Neural cell (in vitro differentiated cells): ENCODE data around the gene KRT33A. TPM values are rescaled to one million over a fixed set of nuclear protein-coding genes. Genes with fewer than 3 reads are reported as not detected.

ENCODE experiments used
- H2AFZ ChIP-seq: fragments of 200-600, 300-800 bp; sonication (generic), shearing (Covaris generic); 2 replicates; pipeline ENCODE4 v1.6.0; 2014; ENCODE audit warnings: low read depth, mild to moderate bottlenecking, antibody characterized with exemption, low read length, moderate library complexity
- H3F3A ChIP-seq: fragments of 200-600 bp; shearing (Covaris generic); 2 replicates; pipeline ENCODE4 v1.6.1; 2016; ENCODE audit warnings: mild to moderate bottlenecking, moderate library complexity, mixed read lengths, antibody characterized with exemption, low read length; ENCODE audit not compliant: insufficient read depth, poor library complexity, severe bottlenecking
- H3K27ac ChIP-seq: fragments of 200-600, 300-800 bp; sonication (generic), shearing (Covaris generic); 2 replicates; pipeline ENCODE4 v1.5.1; 2014; ENCODE audit warnings: mild to moderate bottlenecking, low read length, moderate library complexity
- H3K27me3 ChIP-seq: fragments of 300-800, 200-600 bp; sonication (generic), shearing (Covaris generic); 2 replicates; pipeline ENCODE4 v1.6.0; 2014; ENCODE audit warnings: mild to moderate bottlenecking, low read depth, low read length, moderate library complexity; ENCODE audit not compliant: insufficient read depth
- H3K36me3 ChIP-seq: fragments of 300-800, 200-600 bp; sonication (generic), shearing (Covaris generic); 2 replicates; pipeline ENCODE4 v1.5.1; 2014; ENCODE audit warnings: mild to moderate bottlenecking, antibody characterized with exemption, low read length, moderate library complexity; ENCODE audit not compliant: insufficient read depth
- H3K4me2 ChIP-seq: fragments of 300-800, 200-600 bp; sonication (generic), shearing (Covaris generic); 2 replicates; pipeline ENCODE4 v1.6.0; 2014; ENCODE audit warnings: mild to moderate bottlenecking, low read length
- H3K4me3 ChIP-seq: fragments of 300-800, 200-600 bp; sonication (generic), shearing (Covaris generic); 2 replicates; pipeline ENCODE4 v1.5.1; 2014; ENCODE audit warnings: mild to moderate bottlenecking, low read length, moderate library complexity
- H3K79me2 ChIP-seq: fragments of 200-600 bp; shearing (Covaris generic); replicated peaks from 2 replicates; pipeline ENCODE4 v1.6.0; 2014; ENCODE audit warnings: mild to moderate bottlenecking, low read length, moderate library complexity; ENCODE audit not compliant: insufficient read depth
- H3K9ac ChIP-seq: fragments of 300-800, 200-600 bp; sonication (generic), shearing (Covaris generic); 2 replicates; pipeline ENCODE4 v1.6.1; 2016; ENCODE audit warnings: mild to moderate bottlenecking, low read length, mixed read lengths
- H3K9me2 ChIP-seq: fragments of 200-600 bp; shearing (Covaris generic); 2 replicates; pipeline ENCODE4 v1.6.1; 2016; ENCODE audit warnings: mild to moderate bottlenecking, low read length, mixed read lengths; ENCODE audit not compliant: insufficient read depth
- H3K9me3 ChIP-seq: fragments of 200-600, 300-800 bp; sonication (generic), shearing (Covaris generic); 2 replicates; pipeline ENCODE4 v1.6.1; 2016; ENCODE audit warnings: mild to moderate bottlenecking, mixed run types, low read length, moderate library complexity, mixed read lengths
- H4K20me1 ChIP-seq: fragments of 200-600 bp; shearing (Covaris generic); 2 replicates; pipeline ENCODE4 v1.6.1; 2016; ENCODE audit warnings: mild to moderate bottlenecking, mixed run types; ENCODE audit not compliant: insufficient read depth
- EP300 ChIP-seq: fragments of 450-650 bp; conservative IDR thresholded peaks from 2 replicates; pipeline ENCODE4 v1.6.1; 2014; ENCODE audit warnings: antibody characterized with exemption, mild to moderate bottlenecking, moderate library complexity; ENCODE audit not compliant: poor library complexity, severe bottlenecking
- EZH2 ChIP-seq: fragments of 200-600, 300-800 bp; shearing (Covaris generic), sonication (generic); IDR thresholded peaks from 2 replicates; pipeline ENCODE4 v1.6.1; 2014; ENCODE audit warnings: antibody characterized with exemption, low read length, borderline replicate concordance, mild to moderate bottlenecking; ENCODE audit not compliant: insufficient read depth, poor library complexity, severe bottlenecking
- MXI1 ChIP-seq: fragments of 450-650 bp; conservative IDR thresholded peaks from 2 replicates; pipeline ENCODE4 v1.6.1; 2014; ENCODE audit warnings: antibody characterized with exemption, mild to moderate bottlenecking; ENCODE audit not compliant: poor library complexity, severe bottlenecking
- POLR2AphosphoS5 ChIP-seq: IDR thresholded peaks from 2 replicates; pipeline ENCODE4 v1.6.1; 2012
- RAD21 ChIP-seq: fragments of 450-650 bp; conservative IDR thresholded peaks from 2 replicates; pipeline ENCODE4 v1.6.1; 2014; ENCODE audit warnings: antibody characterized with exemption, mild to moderate bottlenecking, moderate library complexity
- SMC3 ChIP-seq: fragments of 450-650 bp; conservative IDR thresholded peaks from 2 replicates; pipeline ENCODE4 v1.6.1; 2014; ENCODE audit warnings: antibody characterized with exemption, mild to moderate bottlenecking, moderate library complexity; ENCODE audit not compliant: poor library complexity
- TAF1 ChIP-seq: IDR thresholded peaks from 2 replicates; pipeline ENCODE4 v1.6.1; 2012; ENCODE audit warnings: low read depth
- polyA plus RNA-seq: library from polyadenylated mRNA; depleted of rRNA; stranded (reverse); fragments of >200 nt; gene quantifications from 2 replicates; pipeline ENCODE4 v1.2.3, GENCODE V29; 2014
- TF ChIP-seq, protein P1 (sequence below): IDR thresholded peaks from 2 replicates; pipeline ENCODE4 v1.6.1; 2012; ENCODE audit warnings: borderline replicate concordance
- TF ChIP-seq, protein P2 (sequence below): fragments of 450-650 bp; IDR thresholded peaks from 2 replicates; pipeline ENCODE4 v1.5.1; 2014; ENCODE audit warnings: antibody characterized with exemption, mild to moderate bottlenecking, moderate library complexity; ENCODE audit not compliant: poor library complexity, severe bottlenecking

The KRT33A gene
- polyA plus RNA-seq, 1 donor from 2014 or later = not detected

DNA sequence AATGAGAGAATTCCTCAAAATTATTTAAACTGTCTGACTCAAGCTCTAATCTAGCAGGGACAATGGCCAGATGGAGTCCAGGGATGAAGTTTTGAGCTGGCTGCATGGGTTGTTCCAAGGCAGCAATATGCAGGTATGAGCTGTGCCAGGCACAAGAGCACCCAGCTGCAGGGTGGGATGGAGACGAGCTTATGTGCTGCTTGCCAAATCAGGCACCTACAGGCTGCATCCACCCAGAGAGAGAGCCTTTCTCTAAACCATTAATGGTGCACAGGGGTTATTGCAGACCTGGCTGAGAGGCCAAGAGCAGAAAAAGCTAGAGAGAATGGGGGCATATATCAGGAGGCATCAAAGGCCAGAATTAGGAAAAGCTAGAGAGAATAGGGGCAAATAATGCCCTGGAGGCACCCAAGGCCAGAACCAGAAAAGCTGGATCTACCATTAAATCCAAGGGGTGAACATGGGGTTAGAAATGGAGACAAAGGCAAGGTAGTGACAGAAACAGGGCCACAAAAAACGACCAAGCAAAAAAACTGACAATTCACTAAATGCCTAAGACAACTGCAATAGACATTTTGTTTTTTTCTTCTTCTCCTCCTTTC, 11.0 kb downstream of the KRT33A start:
- no peak for TF ChIP-seq RAD21
- no peak for TF ChIP-seq EP300
- no peak for TF ChIP-seq EZH2
- TF ChIP-seq TAF1 = no peak
- TF ChIP-seq, protein P1, sequence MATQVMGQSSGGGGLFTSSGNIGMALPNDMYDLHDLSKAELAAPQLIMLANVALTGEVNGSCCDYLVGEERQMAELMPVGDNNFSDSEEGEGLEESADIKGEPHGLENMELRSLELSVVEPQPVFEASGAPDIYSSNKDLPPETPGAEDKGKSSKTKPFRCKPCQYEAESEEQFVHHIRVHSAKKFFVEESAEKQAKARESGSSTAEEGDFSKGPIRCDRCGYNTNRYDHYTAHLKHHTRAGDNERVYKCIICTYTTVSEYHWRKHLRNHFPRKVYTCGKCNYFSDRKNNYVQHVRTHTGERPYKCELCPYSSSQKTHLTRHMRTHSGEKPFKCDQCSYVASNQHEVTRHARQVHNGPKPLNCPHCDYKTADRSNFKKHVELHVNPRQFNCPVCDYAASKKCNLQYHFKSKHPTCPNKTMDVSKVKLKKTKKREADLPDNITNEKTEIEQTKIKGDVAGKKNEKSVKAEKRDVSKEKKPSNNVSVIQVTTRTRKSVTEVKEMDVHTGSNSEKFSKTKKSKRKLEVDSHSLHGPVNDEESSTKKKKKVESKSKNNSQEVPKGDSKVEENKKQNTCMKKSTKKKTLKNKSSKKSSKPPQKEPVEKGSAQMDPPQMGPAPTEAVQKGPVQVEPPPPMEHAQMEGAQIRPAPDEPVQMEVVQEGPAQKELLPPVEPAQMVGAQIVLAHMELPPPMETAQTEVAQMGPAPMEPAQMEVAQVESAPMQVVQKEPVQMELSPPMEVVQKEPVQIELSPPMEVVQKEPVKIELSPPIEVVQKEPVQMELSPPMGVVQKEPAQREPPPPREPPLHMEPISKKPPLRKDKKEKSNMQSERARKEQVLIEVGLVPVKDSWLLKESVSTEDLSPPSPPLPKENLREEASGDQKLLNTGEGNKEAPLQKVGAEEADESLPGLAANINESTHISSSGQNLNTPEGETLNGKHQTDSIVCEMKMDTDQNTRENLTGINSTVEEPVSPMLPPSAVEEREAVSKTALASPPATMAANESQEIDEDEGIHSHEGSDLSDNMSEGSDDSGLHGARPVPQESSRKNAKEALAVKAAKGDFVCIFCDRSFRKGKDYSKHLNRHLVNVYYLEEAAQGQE = no peak
- no peak for TF ChIP-seq MXI1
- TF ChIP-seq POLR2AphosphoS5 = no peak
- TF ChIP-seq, protein P2, sequence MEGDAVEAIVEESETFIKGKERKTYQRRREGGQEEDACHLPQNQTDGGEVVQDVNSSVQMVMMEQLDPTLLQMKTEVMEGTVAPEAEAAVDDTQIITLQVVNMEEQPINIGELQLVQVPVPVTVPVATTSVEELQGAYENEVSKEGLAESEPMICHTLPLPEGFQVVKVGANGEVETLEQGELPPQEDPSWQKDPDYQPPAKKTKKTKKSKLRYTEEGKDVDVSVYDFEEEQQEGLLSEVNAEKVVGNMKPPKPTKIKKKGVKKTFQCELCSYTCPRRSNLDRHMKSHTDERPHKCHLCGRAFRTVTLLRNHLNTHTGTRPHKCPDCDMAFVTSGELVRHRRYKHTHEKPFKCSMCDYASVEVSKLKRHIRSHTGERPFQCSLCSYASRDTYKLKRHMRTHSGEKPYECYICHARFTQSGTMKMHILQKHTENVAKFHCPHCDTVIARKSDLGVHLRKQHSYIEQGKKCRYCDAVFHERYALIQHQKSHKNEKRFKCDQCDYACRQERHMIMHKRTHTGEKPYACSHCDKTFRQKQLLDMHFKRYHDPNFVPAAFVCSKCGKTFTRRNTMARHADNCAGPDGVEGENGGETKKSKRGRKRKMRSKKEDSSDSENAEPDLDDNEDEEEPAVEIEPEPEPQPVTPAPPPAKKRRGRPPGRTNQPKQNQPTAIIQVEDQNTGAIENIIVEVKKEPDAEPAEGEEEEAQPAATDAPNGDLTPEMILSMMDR = no peak
- no peak for TF ChIP-seq SMC3
- Histone ChIP-seq H3K79me2 (no peaks in the 10 kb centered on the region), H3K9me3 (no peaks in the 10 kb centered on the region), H3K9ac (no peak overlapping the region), H2AFZ (no peak overlapping the region), H3K4me3 (no peak overlapping the region), H4K20me1 (no peaks in the 10 kb centered on the region), H3K4me2 (no peak overlapping the region), H3K9me2 (no peaks in the 10 kb centered on the region), H3K36me3 (no peaks in the 10 kb centered on the region), H3K27me3 (no peaks in the 10 kb centered on the region), H3K27ac (no peak overlapping the region), H3F3A (no peaks in the 10 kb centered on the region)

DNA sequence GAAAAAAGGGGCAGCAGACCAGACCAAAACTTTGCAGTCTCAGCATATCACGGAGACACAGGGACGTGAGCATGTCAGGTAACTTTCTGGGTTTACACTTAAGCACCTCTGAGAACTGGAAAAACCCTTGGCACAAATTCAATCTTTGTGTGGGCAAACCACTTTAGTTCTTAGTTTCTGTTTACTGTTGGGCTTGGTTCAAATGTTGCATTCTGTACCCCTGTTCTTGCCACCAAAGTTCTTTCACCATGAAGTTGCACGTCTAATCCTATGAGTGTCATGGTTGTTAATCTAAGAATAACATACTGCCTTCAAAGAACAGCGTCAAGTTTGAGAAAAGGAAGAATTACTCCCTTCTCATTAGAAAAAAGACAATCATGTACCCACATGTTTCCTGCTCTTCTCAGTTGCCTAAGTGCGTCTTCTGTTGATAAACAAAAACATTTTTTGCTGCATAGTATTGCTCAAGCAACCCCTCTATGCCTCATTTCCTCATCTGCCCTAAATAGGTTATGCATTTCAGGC, 11.6 kb downstream of the KRT33A start:
- H3K27ac ChIP-seq = no peak overlapping the region

More for the DNA sequence above, 11.6 kb downstream of the KRT33A start:
- Histone ChIP-seq H3K9me3 (no peaks in the 10 kb centered on the region), H3K9me2 (no peaks in the 10 kb centered on the region), H3K4me3 (no peak overlapping the region), H2AFZ (no peak overlapping the region), H3K36me3 (no peaks in the 10 kb centered on the region), H4K20me1 (no peaks in the 10 kb centered on the region), H3K4me2 (no peak overlapping the region), H3K27me3 (no peaks in the 10 kb centered on the region), H3F3A (no peaks in the 10 kb centered on the region), H3K79me2 (no peaks in the 10 kb centered on the region), H3K9ac (no peak overlapping the region)
- TF ChIP-seq, protein P2 = no peak
- TF ChIP-seq POLR2AphosphoS5 (no peak), EP300 (no peak), EZH2 (no peak), TAF1 (no peak), MXI1 (no peak), SMC3 (no peak), RAD21 (no peak)
- TF ChIP-seq, protein P1 = no peak
